D721Med (cell line): Measurements from ENCODE around the gene TRMU.

ENCODE experiments used
- DNase-seq: peaks from one replicate; pipeline ENCODE4 v3.0.0; 2011; ENCODE audit warnings: low spot score; ENCODE audit not compliant: insufficient read length
- FAIRE-seq: peaks from 2 replicates; lab custom pipeline; 2011; peaks lifted over from hg19 to GRCh38; lab: Jason Lieb, UNC
- CTCF ChIP-seq: IDR thresholded peaks from 2 replicates; pipeline ENCODE4 v1.5.1; 2012; ENCODE audit warnings: mild to moderate bottlenecking, control low read depth; ENCODE audit not compliant: insufficient read depth; ENCODE audit errors: missing control alignments

The TRMU gene

GRCh38 chr22:46337870-46338269 lies 2.4 kb downstream of the TRMU start:
- DNase-seq, result no peak
- FAIRE-seq, result no peak
- no peak for TF ChIP-seq CTCF

GRCh38 chr22:46338636-46339035 lies 3.1 kb downstream of the TRMU start:
- DNase-seq (no peak), FAIRE-seq (no peak)
- TF ChIP-seq CTCF, result no peak

- TF ChIP-seq CTCF, result no peak
- DNase-seq, result no peak
- no peak for FAIRE-seq
These were observed 4.4 kb downstream of the TRMU start for GRCh38 chr22:46339956-46340355.

- TF ChIP-seq CTCF, result no peak
- DNase-seq (no peak), FAIRE-seq (no peak)
These were observed 5.2 kb downstream of the TRMU start for GRCh38 chr22:46340676-46341075.

GRCh38 chr22:46346680-46347405 lies 11.3 kb downstream of the TRMU start:
- no peak for TF ChIP-seq CTCF
- FAIRE-seq (no peak), DNase-seq (no peak)

- no peak for FAIRE-seq
- DNase-seq, result no peak
- no peak for TF ChIP-seq CTCF
These were observed 12.1 kb downstream of the TRMU start for GRCh38 chr22:46347646-46348045.

GRCh38 chr22:46348099-46348695 lies 12.7 kb downstream of the TRMU start:
- no peak for TF ChIP-seq CTCF
- DNase-seq (no peak), FAIRE-seq (no peak)
